ENCODE results near the gene ZNF618. TPM values are rescaled to one million over a fixed set of nuclear protein-coding genes. Genes with fewer than 3 reads are reported as not detected.

Gene ZNF618
- total RNA-seq, 1 experiment from 2014 or later, result 3.4 TPM

DNA sequence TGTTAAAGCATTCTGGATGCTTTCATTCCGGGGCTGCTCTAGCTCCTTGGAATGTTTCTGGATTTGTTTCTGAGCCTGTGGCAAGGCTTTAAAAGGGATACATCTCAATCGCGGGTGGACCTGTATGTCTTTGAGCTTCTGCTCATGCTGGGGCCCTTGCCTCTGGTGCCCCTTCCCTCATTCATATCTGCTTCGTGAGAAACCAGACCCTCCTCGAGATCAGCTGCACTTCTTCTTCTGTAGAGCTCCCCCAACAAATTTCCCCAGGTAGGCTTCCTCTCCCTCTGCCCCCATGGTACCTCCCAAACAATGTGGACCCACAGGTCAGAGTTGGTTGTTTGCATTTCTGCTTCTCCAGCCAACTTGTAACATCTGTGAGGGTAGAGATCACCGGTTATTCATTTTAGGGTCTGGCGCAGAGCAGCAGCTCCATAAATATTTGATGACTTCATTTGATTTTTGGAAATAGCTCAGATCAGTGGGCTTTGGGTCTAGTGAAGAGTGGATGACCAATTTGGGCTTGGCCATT, 6.6 kb downstream of the ZNF618 start:
- no peak for DNase-seq (ENCODE audit: low spot score)

DNA sequence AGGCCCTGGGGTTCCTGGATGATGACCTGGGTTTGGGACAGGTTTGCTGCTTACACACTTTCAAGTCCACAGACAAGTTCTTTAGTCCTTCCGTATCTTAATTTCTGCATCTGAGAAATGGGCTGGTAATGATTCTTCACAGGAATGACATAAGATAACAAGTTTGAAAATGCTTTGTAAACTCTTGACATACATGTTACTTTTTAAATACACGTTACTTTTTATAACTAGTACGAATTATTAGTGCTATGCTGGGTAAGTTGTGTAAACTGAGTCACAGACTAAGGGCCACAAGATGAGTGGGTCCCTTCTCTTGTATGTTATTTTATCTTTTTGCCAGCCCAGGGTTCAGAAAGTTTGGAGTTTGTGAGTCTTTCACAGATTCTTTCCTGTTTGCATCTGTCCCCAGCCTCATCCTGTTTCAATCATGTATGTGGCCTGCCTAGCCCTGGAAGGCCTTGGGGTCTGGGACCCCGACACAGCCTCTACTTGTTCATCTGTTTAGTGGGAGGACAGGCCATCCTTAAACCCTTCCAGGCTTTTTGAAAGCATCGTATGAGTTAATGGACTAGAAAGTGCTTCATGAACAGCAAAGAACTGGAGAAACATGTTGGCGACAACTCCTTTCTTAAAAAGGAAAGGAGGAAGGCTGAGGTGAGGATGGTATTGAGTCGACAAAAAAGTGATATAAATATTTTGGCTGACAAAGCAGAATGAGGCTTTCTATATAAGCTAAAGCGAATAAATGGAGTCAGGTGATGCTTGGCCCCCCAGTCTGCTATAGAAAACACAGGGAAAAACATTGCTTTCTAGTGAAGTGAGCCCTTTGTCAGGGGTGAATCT, 9.3 kb downstream of the ZNF618 start:
- no peak for DNase-seq (ENCODE audit: low spot score)

DNA sequence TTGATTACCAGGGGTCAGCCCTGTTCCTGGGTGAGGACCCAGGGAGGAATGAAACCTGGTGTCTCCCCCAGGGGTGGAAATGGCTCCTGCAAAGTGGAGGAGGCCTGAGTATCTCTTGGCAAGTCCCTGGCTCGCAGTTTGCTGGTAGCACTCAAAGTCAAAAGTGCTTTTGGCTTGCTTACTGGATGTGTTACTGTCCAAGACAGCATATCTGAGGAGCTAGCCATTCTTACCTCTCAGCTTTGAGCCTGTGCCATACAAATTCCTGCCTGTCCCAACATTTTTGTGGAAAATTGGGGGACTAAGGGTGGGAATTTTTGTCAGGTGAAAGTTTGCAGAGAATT, 9.9 kb downstream of the ZNF618 start:
- DNase-seq (ENCODE audit: low spot score), result no peak

DNA sequence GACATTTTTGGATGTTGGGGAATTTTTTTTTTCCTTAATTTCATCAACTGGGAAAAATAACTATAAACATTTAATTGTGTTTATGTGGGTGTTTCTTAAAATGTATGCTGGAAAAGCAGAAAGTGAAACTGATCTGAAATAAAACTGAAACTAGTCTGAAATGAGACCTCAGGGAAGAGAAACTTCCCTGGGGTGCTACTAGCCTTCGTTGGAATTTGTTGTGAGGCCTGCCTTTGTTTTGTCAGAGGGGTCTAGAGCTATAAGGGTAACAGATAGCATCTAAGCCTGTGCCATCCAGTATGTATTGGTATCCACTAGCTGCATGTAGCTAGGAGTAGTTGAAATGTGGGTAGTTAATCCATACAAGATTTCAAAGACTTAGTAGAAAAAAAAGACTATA, 10.4 kb downstream of the ZNF618 start:
- no peak for DNase-seq (ENCODE audit: low spot score)

DNA sequence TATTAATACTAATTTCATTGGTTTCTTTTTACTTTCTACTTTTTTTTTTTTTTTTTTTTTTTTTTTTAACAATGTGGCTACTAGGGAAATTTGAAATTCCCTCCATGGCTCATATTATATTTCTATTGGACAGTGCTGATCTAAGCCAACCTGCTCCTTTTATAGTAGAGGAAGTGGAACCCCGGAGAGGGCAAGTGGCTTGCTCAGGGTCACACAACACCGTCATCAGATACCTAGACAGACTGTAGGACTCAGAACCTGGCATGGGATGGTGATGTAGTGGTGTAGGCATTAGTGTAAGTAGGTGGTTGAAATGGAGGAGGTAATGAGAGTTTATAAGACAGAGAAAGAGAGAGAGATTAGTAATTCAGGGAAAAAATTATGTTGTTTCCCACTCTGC, 10.8 kb downstream of the ZNF618 start:
- DNase-seq (ENCODE audit: low spot score), result no peak

DNA sequence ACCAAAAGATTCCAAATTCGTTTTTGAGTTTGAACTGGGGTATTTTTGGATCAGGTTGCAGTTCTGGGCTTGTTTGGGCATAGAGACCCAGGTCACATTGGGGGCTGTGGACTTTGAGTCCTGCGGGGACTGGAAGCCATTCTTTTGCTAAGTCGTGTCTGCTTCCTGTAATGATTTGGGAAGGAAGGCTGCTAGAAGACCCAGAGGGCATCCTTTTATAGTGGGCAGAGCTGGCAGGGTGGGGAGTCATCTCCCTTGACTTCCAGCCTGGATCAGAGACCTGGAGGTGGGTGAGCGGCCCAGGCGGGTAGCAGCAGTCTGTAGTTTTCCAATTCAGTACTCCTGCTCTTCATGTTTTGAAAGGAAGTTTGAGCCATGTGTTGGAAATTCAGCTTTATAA, 11.3 kb downstream of the ZNF618 start:
- DNase-seq (ENCODE audit: low spot score), result no peak

DNA sequence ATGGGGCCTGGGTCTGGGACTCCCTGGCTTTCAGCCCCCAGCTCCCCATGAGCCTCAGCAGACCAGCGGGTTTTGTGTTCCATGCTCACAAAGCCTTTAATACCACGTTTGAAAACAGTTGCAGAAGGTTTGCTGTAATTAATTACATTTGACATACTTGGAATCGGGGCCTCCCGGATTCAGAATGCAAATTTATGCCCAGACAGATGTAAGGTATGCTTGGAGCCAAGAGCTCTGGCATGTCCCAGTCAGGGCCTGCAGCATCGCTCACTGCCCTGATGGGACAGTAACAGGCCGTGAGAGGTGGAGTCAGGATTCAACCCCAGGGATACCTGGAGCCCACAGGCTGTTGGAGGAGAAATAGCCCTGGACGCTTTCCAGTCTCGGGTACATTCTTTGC, 12.2 kb downstream of the ZNF618 start:
- no peak for DNase-seq (ENCODE audit: low spot score)

DNA sequence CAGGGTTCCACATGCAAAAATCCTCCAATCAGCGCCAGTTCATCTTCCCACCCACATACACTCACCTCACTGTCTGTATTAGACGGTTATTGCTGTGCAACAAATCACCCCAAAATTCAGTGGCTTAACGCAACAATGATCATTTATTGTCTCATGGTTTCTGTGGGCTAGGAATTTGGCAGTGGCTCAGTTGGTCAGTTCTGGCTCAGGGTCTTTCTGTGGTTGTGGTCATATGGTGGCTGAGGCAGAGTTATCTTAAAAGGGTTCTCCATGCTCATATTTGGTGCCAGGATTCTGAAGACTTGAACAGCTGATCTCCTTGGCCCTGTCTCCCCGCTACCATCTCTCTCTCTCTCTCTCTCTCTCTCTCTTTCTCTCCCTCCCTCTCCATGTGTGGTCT, 12.9 kb downstream of the ZNF618 start:
- no peak for DNase-seq (ENCODE audit: low spot score)

DNA sequence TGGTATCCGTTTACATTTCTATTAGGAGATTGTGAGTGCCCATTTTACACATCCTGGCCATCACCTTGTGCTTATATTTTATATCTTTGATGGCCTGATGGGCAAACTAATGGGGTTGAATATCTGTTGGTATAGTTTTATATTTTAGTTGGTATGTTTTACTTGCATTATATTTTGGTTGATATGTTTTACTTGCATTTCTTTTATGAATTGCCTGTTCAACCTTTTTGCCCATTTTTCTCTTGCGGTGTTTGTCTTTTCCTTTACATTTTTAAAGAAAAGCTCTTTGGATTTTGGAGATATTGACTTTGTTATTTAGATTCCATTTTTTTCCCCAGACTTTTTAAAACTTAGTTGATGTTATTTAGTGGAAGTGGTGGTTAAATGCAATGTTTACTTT, 14.6 kb downstream of the ZNF618 start:
- DNase-seq (ENCODE audit: low spot score), result no peak

DNA sequence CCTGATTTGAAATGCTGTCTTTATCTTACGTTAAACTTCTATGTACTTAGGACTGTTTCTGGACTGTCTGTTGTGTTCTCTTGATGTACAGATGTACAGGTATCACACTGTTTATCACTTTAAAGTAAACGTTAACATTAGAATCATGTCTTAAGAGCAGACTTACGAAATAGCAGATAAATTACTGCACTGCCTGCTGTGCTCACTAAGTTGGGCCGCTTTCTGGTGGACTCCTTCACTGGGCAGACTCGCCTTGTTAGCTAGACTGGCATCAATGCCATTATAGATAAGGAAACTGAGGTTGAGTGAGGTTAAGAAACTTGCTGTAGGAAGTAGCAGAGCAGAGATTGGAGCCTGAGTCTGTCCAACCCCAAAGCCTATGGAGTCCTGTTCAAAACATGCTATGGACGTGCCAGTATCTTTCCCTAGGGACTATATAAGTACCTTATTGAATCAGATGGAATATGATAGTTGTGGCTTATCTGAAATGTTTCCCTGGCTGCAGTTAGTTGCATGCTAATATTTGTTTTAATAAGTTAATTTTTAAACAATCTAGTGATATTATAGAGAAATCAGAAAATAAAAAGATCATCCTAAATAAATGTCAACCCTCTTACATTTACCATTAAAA, 16.9 kb downstream of the ZNF618 start:
- no peak for DNase-seq (ENCODE audit: low spot score)

DNA sequence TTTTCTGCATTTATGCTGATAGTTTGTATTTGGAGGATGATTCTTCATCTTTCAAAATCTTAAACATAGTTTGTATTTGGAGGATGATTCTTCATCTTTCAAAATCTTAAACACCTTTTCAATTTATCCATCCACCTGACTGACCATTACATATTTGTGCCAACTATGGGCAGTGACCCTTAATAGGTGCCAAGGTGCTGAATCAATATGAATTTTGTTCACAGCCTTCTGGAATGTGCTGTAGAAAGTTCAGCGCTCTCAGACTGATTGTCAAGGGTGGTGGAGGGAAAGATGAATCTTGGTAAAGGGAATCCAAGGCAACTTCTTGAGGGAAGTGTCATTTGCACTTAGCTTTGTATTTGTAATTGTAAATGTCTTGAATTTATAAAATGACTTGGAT, 18.1 kb downstream of the ZNF618 start:
- DNase-seq (ENCODE audit: low spot score), result no peak

DNA sequence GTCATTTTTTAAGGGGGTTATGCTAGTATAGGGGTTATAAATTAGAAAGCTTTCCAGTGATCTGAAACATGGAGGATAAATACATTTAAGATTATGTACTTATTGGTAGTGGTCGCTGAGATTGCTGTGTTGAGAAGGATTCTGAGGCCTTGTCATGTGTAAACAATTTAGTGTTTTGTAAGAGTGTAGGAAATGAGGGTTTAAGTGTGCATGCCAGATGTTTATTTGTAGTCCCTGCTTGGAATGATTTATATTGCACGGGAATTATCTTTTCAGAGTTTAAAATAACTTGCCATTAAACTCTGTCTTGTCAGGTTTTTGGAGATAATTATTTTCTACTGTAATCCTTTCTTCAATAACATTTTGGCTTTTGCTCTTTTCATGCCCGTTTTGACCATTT, 19.4 kb downstream of the ZNF618 start:
- no peak for DNase-seq (ENCODE audit: low spot score)

DNA sequence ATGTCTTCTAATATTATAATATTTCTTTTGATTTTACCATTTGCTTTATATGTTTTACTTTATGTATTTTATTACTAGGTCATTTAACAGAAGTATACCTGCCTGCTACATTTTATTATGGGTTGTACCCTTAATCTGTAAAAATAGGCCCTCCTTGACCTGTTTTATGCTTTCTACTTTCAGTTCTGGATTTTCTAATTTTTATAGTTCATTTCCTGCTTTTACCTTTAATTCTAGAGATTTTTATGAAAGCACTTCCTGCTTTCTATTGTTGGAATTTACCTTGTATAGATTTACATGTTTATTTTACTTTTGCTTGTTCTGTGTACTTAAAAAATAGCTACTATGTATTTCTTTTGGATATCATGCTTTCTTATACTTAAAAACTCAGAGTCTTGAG, 20.6 kb downstream of the ZNF618 start:
- DNase-seq (ENCODE audit: low spot score), result no peak

DNA sequence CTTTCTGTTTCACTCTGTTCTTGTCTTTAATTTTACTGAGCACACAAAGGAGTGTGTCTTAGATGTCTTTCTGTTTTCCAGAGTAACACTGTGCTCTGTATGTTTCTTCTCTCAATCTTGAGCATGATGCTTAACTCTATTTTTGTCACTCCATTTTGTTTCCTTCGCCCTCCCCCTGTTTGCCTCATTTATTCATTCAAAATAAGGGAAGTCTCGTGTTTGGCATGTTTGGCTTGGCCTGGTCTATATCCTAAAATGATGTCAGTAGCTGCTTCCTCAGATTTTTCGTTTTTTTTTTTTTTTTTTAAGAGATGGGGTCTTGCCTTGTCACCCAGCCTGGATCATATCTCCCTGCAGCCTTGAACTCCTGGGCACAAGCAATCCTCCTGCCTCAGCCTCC, 22.0 kb downstream of the ZNF618 start:
- no peak for DNase-seq (ENCODE audit: low spot score)

DNA sequence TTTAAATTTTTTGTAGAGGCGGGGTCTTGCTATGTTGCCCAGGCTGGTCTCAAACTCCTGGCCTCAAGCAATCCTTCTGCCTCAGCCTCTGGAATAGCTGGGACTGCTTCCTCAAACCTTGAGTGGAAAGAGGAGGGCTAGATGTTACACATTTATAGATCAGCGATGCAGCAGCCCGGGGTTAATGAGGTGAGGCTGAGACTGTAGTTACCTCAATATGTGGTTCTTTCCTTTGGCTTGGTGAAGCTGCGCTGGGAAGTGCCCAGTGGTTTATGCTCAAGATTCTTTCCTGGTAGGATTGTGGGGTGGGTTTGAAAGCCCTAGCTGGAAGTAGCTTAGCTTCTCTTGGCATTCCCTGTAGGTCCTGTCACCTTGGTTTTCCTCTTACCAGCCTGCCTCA, 22.5 kb downstream of the ZNF618 start:
- no peak for DNase-seq (ENCODE audit: low spot score)

DNA sequence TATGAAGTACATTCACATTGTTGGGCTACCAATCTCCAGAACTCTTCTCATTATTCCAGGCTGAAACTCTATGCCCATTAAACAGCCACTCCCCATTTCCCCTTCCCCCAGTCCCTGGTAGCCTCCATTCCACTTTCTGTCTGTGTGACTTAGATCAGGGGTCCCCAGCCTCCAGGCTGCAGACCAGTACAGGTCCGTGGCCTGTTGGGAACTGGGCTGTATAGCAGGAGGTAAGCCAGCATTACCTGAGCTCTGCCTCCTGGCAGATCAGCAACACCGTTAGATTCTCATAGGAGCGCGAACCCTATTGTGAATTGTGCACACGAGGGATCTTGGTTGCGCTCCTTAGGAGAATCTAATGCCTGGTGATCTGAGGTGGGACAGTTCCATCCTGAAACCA, 23.1 kb downstream of the ZNF618 start:
- DNase-seq (ENCODE audit: low spot score), result no peak

DNA sequence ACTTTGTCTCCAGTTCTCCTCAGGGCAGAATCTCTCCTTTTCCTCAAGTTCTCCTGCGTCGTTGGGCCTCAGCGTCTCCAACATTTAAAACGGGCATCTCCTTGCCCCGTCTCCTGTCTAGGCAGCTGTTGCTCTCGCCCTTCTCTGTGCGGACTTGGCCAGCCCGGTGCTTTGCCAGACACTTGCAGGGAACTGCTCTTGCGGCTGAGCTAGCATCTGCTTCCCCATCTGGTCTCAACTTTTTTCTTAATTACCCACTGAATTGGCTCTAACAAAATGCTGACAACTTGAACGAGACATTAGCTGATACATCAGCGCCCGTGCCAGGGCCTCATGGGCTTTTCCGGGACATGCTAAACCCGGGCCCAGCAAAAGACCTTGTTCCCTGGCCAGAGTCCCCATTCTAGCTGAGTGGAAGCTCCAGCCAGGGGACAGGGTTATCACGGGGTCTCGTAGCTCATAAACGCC, 25.1 kb downstream of the ZNF618 start:
- DNase-seq (ENCODE audit: low spot score), result no peak

DNA sequence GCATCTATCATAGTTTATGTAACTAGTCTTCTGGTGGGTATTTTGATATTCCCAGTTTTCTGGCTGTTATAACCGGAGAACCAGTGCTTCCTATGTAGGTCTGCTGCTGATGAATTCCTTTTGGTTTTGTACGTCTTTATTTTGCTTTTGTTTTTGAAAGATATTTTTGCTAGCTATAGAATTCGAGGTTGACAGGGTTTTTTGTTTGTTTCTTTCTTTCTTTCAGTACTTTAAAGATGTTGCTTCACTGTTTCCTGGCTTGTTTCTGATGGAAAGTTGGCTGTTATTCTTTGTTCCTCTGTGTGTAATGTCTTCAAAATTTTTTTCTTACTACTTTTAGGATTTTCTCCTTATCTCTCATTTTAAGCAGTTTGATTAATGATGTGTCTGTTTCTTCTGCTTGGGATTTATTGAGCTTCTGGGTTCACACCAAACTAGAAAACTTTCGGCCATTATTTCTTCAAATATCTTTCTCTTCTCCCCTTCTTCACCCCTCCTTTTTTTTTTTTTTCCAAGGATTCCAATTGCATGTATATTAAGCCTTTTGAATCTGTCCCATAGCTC, 27.5 kb downstream of the ZNF618 start:
- DNase-seq (ENCODE audit: low spot score), result no peak

DNA sequence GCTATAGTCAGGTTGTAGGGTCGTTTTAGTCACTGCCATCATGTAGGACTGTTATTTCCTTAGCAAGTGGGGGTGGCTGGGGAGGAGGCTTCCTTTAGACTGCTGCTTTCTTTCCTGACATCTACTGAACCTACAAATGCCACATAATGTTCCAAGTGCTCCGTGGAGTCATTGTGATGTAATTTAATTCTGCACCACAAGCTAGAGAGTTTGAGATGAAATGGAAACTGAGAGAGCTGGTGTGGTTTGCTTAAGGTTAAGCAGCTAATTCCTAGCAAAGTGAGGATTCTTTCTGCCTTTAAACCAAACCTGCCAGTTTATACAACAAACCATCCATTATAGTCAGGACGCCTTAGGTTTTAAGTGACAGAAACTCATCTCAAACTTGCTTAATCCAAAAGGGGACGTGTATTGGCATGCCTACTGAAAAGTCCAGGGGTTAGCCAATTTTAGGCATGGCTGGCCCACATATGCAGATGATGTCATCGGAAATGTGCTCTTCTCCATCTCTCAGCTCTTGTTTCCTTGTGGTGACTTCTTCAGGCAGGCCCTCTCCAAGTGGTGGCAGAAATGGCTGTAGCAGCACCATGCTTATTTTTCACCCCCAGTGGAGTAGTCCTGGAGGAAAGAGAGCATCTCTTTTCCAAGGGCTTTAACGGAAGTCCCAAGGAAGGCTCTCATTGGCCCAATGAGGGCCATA, 30.5 kb downstream of the ZNF618 start:
- no peak for DNase-seq (ENCODE audit: low spot score)

DNA sequence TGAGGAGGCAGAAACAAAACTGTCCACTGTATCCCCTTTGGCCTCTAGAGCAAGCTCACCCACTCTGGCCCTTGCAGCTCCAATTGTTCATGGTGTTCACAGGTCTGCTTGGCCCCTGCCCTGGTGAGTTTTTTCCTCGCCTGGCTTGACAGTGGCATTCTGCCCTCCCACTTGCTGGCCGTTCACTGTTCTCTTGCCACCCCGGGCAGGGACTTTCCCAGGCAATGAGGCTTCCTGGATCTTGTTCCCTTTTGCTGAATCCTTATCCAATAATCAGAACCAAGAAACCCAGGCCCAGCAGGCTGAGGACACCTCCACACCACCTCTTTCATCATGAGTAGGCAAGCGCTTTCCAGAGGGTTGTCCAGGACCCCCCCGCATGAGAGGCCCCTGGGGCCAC, 31.2 kb downstream of the ZNF618 start:
- DNase-seq (ENCODE audit: low spot score), result no peak

DNA sequence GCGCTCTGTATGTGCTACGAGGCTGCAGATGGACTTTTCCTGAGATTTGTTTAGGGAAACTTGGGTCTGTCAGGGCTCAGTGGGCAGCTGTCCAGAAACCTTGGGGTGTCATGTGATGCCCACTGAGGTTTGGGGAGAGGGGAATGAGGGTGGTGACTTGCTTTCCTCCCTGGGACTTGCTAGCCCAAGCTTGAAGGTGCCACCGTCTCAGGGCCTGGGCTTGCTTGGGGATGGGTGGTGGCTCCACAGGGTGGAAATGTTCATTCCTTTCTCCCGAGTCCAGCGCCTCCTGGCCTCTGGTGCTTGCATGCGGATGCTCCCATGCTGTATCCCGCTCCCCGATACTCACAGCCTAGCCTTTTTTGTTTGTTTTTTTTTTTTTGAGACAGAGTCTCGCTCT, 33.3 kb downstream of the ZNF618 start:
- no peak for DNase-seq (ENCODE audit: low spot score)

DNA sequence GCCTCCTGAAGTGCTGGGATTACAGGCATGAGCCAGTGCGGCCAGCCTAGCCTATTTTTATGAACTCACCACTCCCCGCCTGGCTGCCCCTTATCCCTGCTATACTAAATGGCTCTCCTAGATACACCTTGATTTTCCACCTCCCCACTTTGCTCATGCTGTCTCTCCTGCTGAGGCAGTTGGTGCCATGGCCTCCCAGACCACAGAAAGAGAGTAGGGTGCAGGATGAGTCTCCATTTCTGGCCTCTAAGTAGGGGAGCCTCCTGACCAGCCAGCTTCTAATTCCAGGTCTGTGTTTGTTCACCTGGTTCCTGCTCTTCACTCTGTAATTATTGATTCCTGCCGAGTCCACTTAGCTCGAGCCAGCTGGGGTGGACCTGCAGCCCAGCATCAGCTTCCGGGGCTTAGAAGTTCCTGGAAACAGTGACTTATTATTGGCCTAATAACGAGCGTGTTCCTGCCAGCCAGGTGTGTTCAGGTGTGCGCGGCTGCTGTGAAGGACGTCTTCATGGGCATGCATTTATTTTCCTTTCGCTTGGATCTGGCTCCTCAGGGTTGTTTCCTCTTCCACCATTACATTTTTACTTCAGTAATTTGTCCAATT, 34.0 kb downstream of the ZNF618 start:
- no peak for DNase-seq (ENCODE audit: low spot score)
